GM13977 (cell line): ENCODE data around the gene ZDHHC14.

Source experiments
- DNase-seq: peaks from one replicate; pipeline ENCODE4 v3.0.0; 2012; ENCODE audit warnings: low spot score
- in situ Hi-C: fragments of 300-500 bp; cut with MboI; formaldehyde crosslinking; loops from one replicate; pipeline ENCODE4 v1.12.0; 2022; ENCODE audit warnings: low sequenced_read_pairs, low pct_unique_long_range_greater_than_20kb, mixed read lengths, inconsistent platforms; ENCODE audit not compliant: unreplicated experiment
- TF ChIP-seq, protein P1 (sequence below): IDR thresholded peaks from 2 replicates; pipeline ENCODE4 v1.5.1; 2012; ENCODE audit warnings: mild to moderate bottlenecking, control low read depth; ENCODE audit not compliant: insufficient read depth; ENCODE audit errors: extremely low read depth, missing control alignments

ZDHHC14 gene

DNA sequence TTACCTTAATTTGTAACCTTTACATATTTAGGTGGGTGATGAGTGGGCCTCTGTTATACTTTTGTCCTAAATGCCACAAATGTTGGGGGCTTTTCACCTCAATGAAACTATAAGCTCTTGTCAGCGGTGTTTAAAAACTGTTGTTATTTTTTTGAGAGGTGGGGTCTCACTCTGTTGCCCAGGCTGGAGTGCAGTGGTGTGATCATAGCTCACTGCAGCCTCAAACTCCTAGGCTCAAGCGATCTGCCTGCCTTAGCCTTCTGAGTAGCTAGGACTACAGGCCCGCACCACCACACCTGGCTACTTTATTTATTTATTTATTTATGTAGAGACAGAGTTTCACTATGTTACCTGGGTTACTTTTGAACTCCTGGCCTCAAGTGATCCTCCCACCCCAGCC, 66.7 kb downstream of the ZDHHC14 start:
- TF ChIP-seq, protein P1, sequence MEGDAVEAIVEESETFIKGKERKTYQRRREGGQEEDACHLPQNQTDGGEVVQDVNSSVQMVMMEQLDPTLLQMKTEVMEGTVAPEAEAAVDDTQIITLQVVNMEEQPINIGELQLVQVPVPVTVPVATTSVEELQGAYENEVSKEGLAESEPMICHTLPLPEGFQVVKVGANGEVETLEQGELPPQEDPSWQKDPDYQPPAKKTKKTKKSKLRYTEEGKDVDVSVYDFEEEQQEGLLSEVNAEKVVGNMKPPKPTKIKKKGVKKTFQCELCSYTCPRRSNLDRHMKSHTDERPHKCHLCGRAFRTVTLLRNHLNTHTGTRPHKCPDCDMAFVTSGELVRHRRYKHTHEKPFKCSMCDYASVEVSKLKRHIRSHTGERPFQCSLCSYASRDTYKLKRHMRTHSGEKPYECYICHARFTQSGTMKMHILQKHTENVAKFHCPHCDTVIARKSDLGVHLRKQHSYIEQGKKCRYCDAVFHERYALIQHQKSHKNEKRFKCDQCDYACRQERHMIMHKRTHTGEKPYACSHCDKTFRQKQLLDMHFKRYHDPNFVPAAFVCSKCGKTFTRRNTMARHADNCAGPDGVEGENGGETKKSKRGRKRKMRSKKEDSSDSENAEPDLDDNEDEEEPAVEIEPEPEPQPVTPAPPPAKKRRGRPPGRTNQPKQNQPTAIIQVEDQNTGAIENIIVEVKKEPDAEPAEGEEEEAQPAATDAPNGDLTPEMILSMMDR = no peak
- in situ Hi-C loops = no loop called here
- DNase-seq = no peak

GRCh38 chr6:157449610-157450009, 68.6 kb downstream of the ZDHHC14 start:
- TF ChIP-seq, protein P1 = no peak
- in situ Hi-C loops = no loop called here

GRCh38 chr6:157450931-157451742, 70.1 kb downstream of the ZDHHC14 start:
- no peak for DNase-seq
- in situ Hi-C loops = no loop called here
- TF ChIP-seq, protein P1 = no peak

More at GRCh38 chr6:157449610-157450009, 68.6 kb downstream of the ZDHHC14 start:
- no peak for DNase-seq

- no peak for DNase-seq
- TF ChIP-seq, protein P1 = no peak
- in situ Hi-C loops = no loop called here
These were observed 71.1 kb downstream of the ZDHHC14 start for GRCh38 chr6:157452096-157452495.

- TF ChIP-seq, protein P1 = no peak
- in situ Hi-C loops = no loop called here
- DNase-seq = no peak
These were observed 72.1 kb downstream of the ZDHHC14 start for GRCh38 chr6:157453131-157453530.

DNA sequence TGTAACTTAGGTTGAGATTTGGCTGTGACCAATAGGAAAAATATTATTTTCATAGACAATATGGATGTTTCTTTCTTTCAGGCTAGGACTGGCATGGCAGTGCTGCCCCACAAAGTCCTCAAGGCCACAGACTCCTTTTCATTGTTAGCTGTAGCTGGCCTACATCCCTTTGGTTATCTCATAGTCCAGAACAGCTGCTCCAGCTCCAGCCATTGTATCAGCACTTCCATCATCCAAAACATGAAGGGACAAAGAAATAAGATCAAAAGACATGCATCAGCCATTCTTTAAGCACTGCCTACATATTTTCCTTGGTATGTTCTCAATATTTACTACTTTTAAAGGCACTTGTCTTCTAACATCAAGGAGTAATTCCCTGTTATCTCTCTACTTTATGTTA, 73.0 kb downstream of the ZDHHC14 start:
- no peak for DNase-seq
- TF ChIP-seq, protein P1 = no peak
- in situ Hi-C loops = no loop called here
